HCT116 (cell line): ENCODE results near the gene GJA9. TPM values are rescaled to one million over a fixed set of nuclear protein-coding genes. Genes with fewer than 3 reads are reported as not detected.

Source experiments
- ATAC-seq: fragments of 200-7000 bp; cut with Tn5 transposase; 2 replicates; pipeline ENCODE4 v1.9.1; 2020; ENCODE audit warnings: mild to moderate bottlenecking, moderate library complexity
- BruUV-seq: library from RNA; stranded (reverse); fragments of 400-500 nt; replicated peaks from 2 replicates; lab custom pipeline; 2021; lab: Mats Ljungman, UMichigan
- CTCF ChIA-PET: fragments of 300-600 bp; sonication (Branson Sonifier 250); formaldehyde crosslinking; loops from one replicate; lab custom pipeline; 2021; ENCODE audit warnings: antibody characterized with exemption; lab: Charles Lee
- POLR2A ChIA-PET: fragments of 300-600, 350-600 bp; sonication (Branson Sonifier 250); formaldehyde crosslinking; loops from one replicate; lab custom pipeline; 2021; ENCODE audit warnings: antibody characterized with exemption; lab: Charles Lee
- RAD21 ChIA-PET, 2 experiments: fragments of 300-600 bp; sonication (Branson Sonifier 250); formaldehyde crosslinking; loops; one replicate each; lab custom pipeline; 2023; ENCODE audit warnings: low total read pairs in 2 of 2; ENCODE audit not compliant: uncharacterized antibody in 2 of 2, unreplicated experiment in 2 of 2, low non-redundant PET in 1 of 2; lab: Charles Lee
- DNase-seq: peaks from one replicate; pipeline ENCODE4 v3.0.0-alpha.2; 2010; ENCODE audit warnings: low read depth, low spot score
- H2AFZ ChIP-seq: fragments of 200-600 bp; shearing (Covaris generic), sonication (generic); 2 replicates; pipeline ENCODE4 v1.6.1; 2017; ENCODE audit warnings: low read depth, mixed run types, mixed read lengths, antibody characterized with exemption, low read length; ENCODE audit not compliant: poor library complexity, severe bottlenecking
- H3K27ac ChIP-seq: 2 replicates; pipeline ENCODE4 v1.5.1; 2012; ENCODE audit warnings: low read depth, low read length
- H3K27me3 ChIP-seq: fragments of 200-600 bp; sonication (generic); 2 replicates; pipeline ENCODE4 v1.6.1; 2016; ENCODE audit warnings: mixed run types, low read length, mixed read lengths; ENCODE audit not compliant: insufficient read depth
- H3K36me3 ChIP-seq, 2 experiments: fragments of 200-500 bp in 1 of 2; fragments of 200-600 bp in 1 of 2; sonication (Bioruptor generic) in 1 of 2; sonication (generic) in 1 of 2; 2 replicates each; pipeline versions ENCODE4 v1.5.1 to v1.6.1; 2014 to 2016; ENCODE audit warnings: low read length in 2 of 2, inconsistent platforms in 1 of 2, mixed read lengths in 1 of 2, mixed run types in 1 of 2; ENCODE audit not compliant: insufficient read depth in 2 of 2, control insufficient read depth in 1 of 2
- H3K4me1 ChIP-seq, 2 experiments: fragments of 200-600 bp in 1 of 2; sonication (generic) in 1 of 2; 2 replicates each; pipeline versions ENCODE4 v1.5.1 to v1.6.1; 2012 to 2017; ENCODE audit warnings: low read length in 2 of 2, inconsistent platforms in 1 of 2, mild to moderate bottlenecking in 1 of 2, mixed read lengths in 1 of 2, mixed run types in 1 of 2, moderate library complexity in 1 of 2; ENCODE audit not compliant: insufficient read depth in 2 of 2, control insufficient read depth in 1 of 2
- H3K4me2 ChIP-seq: fragments of 200-600 bp; sonication (generic); 2 replicates; pipeline ENCODE4 v1.6.1; 2017; ENCODE audit warnings: mixed run types, low read length, mixed read lengths
- H3K4me3 ChIP-seq, 2 experiments: fragments of 200-600 bp in 1 of 2; sonication (generic) in 1 of 2; replicated peaks in 1 of 2; 2 replicates each; pipeline ENCODE4 v1.5.1; 2011 to 2016; ENCODE audit warnings: low read length in 2 of 2, control low read depth in 1 of 2, low read depth in 1 of 2, mild to moderate bottlenecking in 1 of 2, mixed read lengths in 1 of 2, mixed run types in 1 of 2
- H3K79me2 ChIP-seq: fragments of 200-600 bp; sonication (generic); 2 replicates; pipeline ENCODE4 v1.6.1; 2017; ENCODE audit warnings: mild to moderate bottlenecking, mixed run types, low read length, moderate library complexity, mixed read lengths; ENCODE audit not compliant: insufficient read depth
- H3K9ac ChIP-seq: fragments of 200-600 bp; sonication (generic); 2 replicates; pipeline ENCODE4 v1.6.1; 2016; ENCODE audit warnings: low read length, mixed read lengths
- H3K9me2 ChIP-seq: fragments of 200-600 bp; sonication (generic), shearing (Covaris generic); 2 replicates; pipeline ENCODE4 v1.6.1; 2017; ENCODE audit warnings: mixed run types, mild to moderate bottlenecking, moderate library complexity; ENCODE audit not compliant: insufficient read depth
- H3K9me3 ChIP-seq, 2 experiments: fragments of 200-500 bp in 1 of 2; fragments of 200-600 bp in 1 of 2; sonication (Bioruptor generic) in 1 of 2; sonication (generic) in 1 of 2; 2 replicates each; pipeline ENCODE4 v1.6.1; 2014 to 2017; ENCODE audit warnings: low read length in 2 of 2, mixed read lengths in 2 of 2, inconsistent platforms in 1 of 2, low read depth in 1 of 2, mild to moderate bottlenecking in 1 of 2, mixed run types in 1 of 2, moderate library complexity in 1 of 2; ENCODE audit not compliant: control insufficient read depth in 1 of 2, insufficient read depth in 1 of 2
- H4K20me1 ChIP-seq: fragments of 200-600 bp; sonication (generic), shearing (Covaris generic); 2 replicates; pipeline ENCODE4 v1.6.1; 2017; ENCODE audit warnings: mixed run types, mild to moderate bottlenecking, moderate library complexity; ENCODE audit not compliant: insufficient read depth
- ATF3 ChIP-seq: IDR thresholded peaks from 2 replicates; pipeline ENCODE4 v1.6.1; 2012
- CEBPB ChIP-seq: IDR thresholded peaks from 2 replicates; pipeline ENCODE4 v1.6.1; 2012; ENCODE audit warnings: low read depth
- CTCF ChIP-seq, 3 experiments: fragments of 200-600 bp in 1 of 3; sonication (generic) in 1 of 3; IDR thresholded peaks in 2 of 3; conservative IDR thresholded peaks in 1 of 3; 2 replicates each; pipeline ENCODE4 v1.5.1; 2012 to 2017; ENCODE audit warnings: low read depth in 2 of 3, low read length in 2 of 3, antibody characterized with exemption in 1 of 3, borderline replicate concordance in 1 of 3, control low read depth in 1 of 3, mild to moderate bottlenecking in 1 of 3, mixed read lengths in 1 of 3, mixed run types in 1 of 3, moderate library complexity in 1 of 3; ENCODE audit not compliant: insufficient read depth in 1 of 3
- EGR1 ChIP-seq: IDR thresholded peaks from 2 replicates; pipeline ENCODE4 v1.6.1; 2012; ENCODE audit warnings: low read depth
- ELF1 ChIP-seq: IDR thresholded peaks from 2 replicates; pipeline ENCODE4 v1.6.1; 2012; ENCODE audit warnings: low read depth, borderline replicate concordance
- EZH2 ChIP-seq: fragments of 200-600 bp; sonication (generic); IDR thresholded peaks from 2 replicates; pipeline ENCODE4 v1.6.1; 2017; ENCODE audit warnings: antibody characterized with exemption, mixed run types
- FOSL1 ChIP-seq: IDR thresholded peaks from 2 replicates; pipeline ENCODE4 v1.6.1; 2012; ENCODE audit warnings: low read depth
- RAD21 ChIP-seq: IDR thresholded peaks from 2 replicates; pipeline ENCODE4 v1.6.1; 2012; ENCODE audit warnings: low read depth, mild to moderate bottlenecking
- SIN3A ChIP-seq: IDR thresholded peaks from 2 replicates; pipeline ENCODE4 v1.6.1; 2012; ENCODE audit warnings: low read depth
- SP1 ChIP-seq: IDR thresholded peaks from 2 replicates; pipeline ENCODE4 v1.6.1; 2012; ENCODE audit warnings: low read depth
- SRF ChIP-seq: IDR thresholded peaks from 2 replicates; pipeline ENCODE4 v1.6.1; 2012; ENCODE audit warnings: low read depth
- TCF7L2 ChIP-seq: IDR thresholded peaks from 2 replicates; pipeline ENCODE4 v1.7.0; 2011; ENCODE audit warnings: borderline replicate concordance, inconsistent platforms; ENCODE audit not compliant: insufficient read depth, insufficient read length; ENCODE audit errors: extremely low read depth
- YY1 ChIP-seq: IDR thresholded peaks from 2 replicates; pipeline ENCODE4 v1.6.1; 2011; ENCODE audit warnings: low read length, low read depth, moderate library complexity, mild to moderate bottlenecking; ENCODE audit not compliant: insufficient replicate concordance; ENCODE audit errors: extremely low read depth
- ZFX ChIP-seq: fragments of 450-650 bp; IDR thresholded peaks from 2 replicates; pipeline ENCODE4 v1.6.1; 2017
- ZNF274 ChIP-seq: fragments of 200-500 bp; sonication (Bioruptor generic); IDR thresholded peaks from 2 replicates; pipeline ENCODE4 v1.6.1; 2014; ENCODE audit warnings: mild to moderate bottlenecking, low read depth, low read length, inconsistent platforms
- intact Hi-C: fragments of 100-400 bp; cut with micrococcal nuclease; formaldehyde crosslinking; loops from 2 replicates; pipeline ENCODE4 v1.10.0; 2022
- total RNA-seq: library from RNA; stranded (reverse); gene quantifications from one replicate; pipeline ENCODE4 v1.2.1, GENCODE V29; 2021; ENCODE audit not compliant: unreplicated experiment
- TF ChIP-seq, protein P1 (sequence below): IDR thresholded peaks from 2 replicates; pipeline ENCODE4 v1.6.1; 2012; ENCODE audit warnings: low read depth
- TF ChIP-seq, protein P2 (sequence below): IDR thresholded peaks from 2 replicates; pipeline ENCODE4 v1.6.1; 2012
- TF ChIP-seq, protein P3 (sequence below): IDR thresholded peaks from 2 replicates; pipeline ENCODE4 v1.6.1; 2011; ENCODE audit warnings: mild to moderate bottlenecking, low read length, moderate library complexity; ENCODE audit not compliant: insufficient replicate concordance; ENCODE audit errors: extremely low read depth

Gene GJA9
- total RNA-seq, 1 experiment from 2014 or later: not detected

DNA sequence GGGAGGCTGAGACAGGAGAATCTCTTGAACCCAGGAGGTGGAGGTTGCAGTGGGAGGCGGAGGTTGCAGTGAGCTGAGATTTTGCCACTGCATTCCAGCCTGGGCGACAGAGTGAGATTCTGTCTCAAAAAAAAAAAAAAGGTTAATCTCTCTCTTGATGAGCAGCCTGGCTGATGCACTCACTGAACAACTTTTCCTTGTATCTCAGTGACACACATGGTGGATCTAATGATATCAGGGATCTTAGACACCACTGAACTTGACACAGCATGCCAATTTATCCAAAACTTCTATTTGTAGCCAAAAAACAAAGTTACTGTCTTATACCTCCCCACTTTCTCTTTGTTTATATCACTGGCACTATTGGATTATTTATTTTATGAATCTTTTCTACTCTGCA is 44.0 kb upstream of the GJA9 start (continued):
- TF ChIP-seq, protein P1, sequence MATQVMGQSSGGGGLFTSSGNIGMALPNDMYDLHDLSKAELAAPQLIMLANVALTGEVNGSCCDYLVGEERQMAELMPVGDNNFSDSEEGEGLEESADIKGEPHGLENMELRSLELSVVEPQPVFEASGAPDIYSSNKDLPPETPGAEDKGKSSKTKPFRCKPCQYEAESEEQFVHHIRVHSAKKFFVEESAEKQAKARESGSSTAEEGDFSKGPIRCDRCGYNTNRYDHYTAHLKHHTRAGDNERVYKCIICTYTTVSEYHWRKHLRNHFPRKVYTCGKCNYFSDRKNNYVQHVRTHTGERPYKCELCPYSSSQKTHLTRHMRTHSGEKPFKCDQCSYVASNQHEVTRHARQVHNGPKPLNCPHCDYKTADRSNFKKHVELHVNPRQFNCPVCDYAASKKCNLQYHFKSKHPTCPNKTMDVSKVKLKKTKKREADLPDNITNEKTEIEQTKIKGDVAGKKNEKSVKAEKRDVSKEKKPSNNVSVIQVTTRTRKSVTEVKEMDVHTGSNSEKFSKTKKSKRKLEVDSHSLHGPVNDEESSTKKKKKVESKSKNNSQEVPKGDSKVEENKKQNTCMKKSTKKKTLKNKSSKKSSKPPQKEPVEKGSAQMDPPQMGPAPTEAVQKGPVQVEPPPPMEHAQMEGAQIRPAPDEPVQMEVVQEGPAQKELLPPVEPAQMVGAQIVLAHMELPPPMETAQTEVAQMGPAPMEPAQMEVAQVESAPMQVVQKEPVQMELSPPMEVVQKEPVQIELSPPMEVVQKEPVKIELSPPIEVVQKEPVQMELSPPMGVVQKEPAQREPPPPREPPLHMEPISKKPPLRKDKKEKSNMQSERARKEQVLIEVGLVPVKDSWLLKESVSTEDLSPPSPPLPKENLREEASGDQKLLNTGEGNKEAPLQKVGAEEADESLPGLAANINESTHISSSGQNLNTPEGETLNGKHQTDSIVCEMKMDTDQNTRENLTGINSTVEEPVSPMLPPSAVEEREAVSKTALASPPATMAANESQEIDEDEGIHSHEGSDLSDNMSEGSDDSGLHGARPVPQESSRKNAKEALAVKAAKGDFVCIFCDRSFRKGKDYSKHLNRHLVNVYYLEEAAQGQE: no peak
- TF ChIP-seq TCF7L2 (no peak), SRF (no peak), SP1 (no peak)

DNA sequence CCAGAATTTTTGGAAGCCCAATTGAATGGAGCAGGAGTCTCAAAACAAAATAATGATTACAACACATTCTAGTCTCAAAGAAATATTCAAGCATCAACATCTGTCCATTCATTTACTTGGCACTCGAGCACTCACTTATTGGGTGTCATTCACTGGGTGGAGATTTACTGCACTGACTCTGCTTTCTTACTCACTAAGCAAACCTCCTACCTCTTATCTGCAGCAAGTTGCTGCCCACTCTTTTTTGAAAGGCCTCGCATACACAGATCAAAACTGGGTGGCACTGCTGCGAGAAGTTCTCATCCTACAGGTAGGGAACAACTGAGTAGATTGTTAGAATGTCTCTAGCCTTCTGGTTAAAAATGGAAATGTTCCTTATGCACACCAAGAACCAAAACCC is 42.2 kb upstream of the GJA9 start:
- no peaks in the 10 kb centered on the region for H3K27me3 ChIP-seq
- no peak for ATAC-seq
- H4K20me1 ChIP-seq: no peaks in the 10 kb centered on the region
- ChIA-PET POLR2A (no interaction called here), CTCF (no interaction called here), RAD21 (no interaction called here)
- H2AFZ ChIP-seq: no peak overlapping the region
- H3K36me3 ChIP-seq: no peaks in the 10 kb centered on the region
- TF ChIP-seq, protein P2, sequence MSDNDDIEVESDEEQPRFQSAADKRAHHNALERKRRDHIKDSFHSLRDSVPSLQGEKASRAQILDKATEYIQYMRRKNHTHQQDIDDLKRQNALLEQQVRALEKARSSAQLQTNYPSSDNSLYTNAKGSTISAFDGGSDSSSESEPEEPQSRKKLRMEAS: no peak
- TF ChIP-seq, protein P3, sequence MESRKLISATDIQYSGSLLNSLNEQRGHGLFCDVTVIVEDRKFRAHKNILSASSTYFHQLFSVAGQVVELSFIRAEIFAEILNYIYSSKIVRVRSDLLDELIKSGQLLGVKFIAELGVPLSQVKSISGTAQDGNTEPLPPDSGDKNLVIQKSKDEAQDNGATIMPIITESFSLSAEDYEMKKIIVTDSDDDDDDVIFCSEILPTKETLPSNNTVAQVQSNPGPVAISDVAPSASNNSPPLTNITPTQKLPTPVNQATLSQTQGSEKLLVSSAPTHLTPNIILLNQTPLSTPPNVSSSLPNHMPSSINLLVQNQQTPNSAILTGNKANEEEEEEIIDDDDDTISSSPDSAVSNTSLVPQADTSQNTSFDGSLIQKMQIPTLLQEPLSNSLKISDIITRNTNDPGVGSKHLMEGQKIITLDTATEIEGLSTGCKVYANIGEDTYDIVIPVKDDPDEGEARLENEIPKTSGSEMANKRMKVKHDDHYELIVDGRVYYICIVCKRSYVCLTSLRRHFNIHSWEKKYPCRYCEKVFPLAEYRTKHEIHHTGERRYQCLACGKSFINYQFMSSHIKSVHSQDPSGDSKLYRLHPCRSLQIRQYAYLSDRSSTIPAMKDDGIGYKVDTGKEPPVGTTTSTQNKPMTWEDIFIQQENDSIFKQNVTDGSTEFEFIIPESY: no peak
- no peak for TF ChIP-seq FOSL1
- no peak for TF ChIP-seq EGR1
- no peak for TF ChIP-seq ELF1
- TF ChIP-seq CEBPB: no peak
- no peak for TF ChIP-seq EZH2
- no peak for TF ChIP-seq ZFX
- no peak for TF ChIP-seq CTCF (IDR thresholded peaks at IDR 0.05 in 2 of 3, conservative IDR thresholded peaks at IDR 0.05 in 1 of 3; ENCODE audit: borderline replicate concordance in 1 of 3, insufficient read depth in 1 of 3, low read depth in 2 of 3, low read length in 2 of 3)
- TF ChIP-seq ATF3: no peak
- TF ChIP-seq SIN3A: no peak
- no peak for TF ChIP-seq YY1
- no peak for TF ChIP-seq TCF7L2
- no peak for TF ChIP-seq RAD21
- no peak for TF ChIP-seq ZNF274
- H3K4me2 ChIP-seq: no peak overlapping the region
- no peak overlapping the region for H3K9ac ChIP-seq
- BruUV-seq: no TSS peak
- no peaks in the 10 kb centered on the region for H3K79me2 ChIP-seq
- intact Hi-C loops: no loop called here
- no peak for DNase-seq
- H3K4me1 ChIP-seq: no peaks in the 10 kb centered on the region
- H3K4me3 ChIP-seq: no peak overlapping the region
- no peak overlapping the region for H3K27ac ChIP-seq
- H3K9me2 ChIP-seq: no peaks in the 10 kb centered on the region
- no peaks in the 10 kb centered on the region for H3K9me3 ChIP-seq
